ENCODE results near the gene BBLN. TPM values are rescaled to one million over a fixed set of nuclear protein-coding genes. Genes with fewer than 3 reads are reported as not detected.

The BBLN gene
- total and polyA plus RNA-seq, 4 donors, result 13.4 to 42.1 (median 32.3) TPM

DNA sequence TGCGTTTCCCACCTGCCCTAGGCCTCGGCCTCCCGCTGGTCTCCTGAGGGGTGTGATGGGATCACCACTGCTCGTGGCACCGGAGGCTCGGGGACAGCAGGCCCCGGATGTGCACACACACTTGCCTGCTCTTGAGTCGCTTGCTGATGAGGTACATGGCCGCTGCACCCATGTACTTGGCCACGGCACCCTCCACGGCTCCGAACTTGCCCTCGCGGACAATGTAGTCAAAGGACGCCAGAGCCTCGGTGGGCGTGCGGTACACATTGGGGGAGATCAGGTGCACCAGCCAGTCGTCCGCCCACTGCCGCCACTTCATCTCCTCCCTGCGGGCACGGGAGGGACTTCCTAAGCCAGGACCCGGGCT is 37.3 kb upstream of the BBLN start:
- no peaks in the 10 kb centered on the region for H3K27me3 ChIP-seq (ENCODE audit: control insufficient read depth in 4 of 4, insufficient read depth in 4 of 4, low read length in 3 of 4)
- H3K9me3 ChIP-seq (ENCODE audit: control insufficient read depth in 4 of 4, low read length in 3 of 4), result no peaks in the 10 kb centered on the region
- TF ChIP-seq YY1 (IDR thresholded peaks at IDR 0.05) (no peak), FOXA1 (IDR thresholded peaks at IDR 0.05) (no peak), FOXA2 (IDR thresholded peaks at IDR 0.05) (no peak), TAF1 (conservative IDR thresholded peaks at IDR 0.05) (no peak), GABPA (IDR thresholded peaks at IDR 0.05 in 1 of 2, conservative IDR thresholded peaks at IDR 0.05 in 1 of 2) (no peak), RXRA (IDR thresholded peaks at IDR 0.05) (no peak), SP1 (IDR thresholded peaks at IDR 0.05) (no peak), MAX (IDR thresholded peaks at IDR 0.05) (no peak), ATF3 (IDR thresholded peaks at IDR 0.05) (no peak), ZBTB33 (IDR thresholded peaks at IDR 0.05) (no peak), HNF4G (IDR thresholded peaks at IDR 0.05) (no peak), NR2F2 (IDR thresholded peaks at IDR 0.05) (no peak), HNF4A (conservative IDR thresholded peaks at IDR 0.05) (no peak), JUND (IDR thresholded peaks at IDR 0.05) (no peak), EGR1 (IDR thresholded peaks at IDR 0.05; ENCODE audit: low read depth in 2 of 2) (no peak), RAD21 (IDR thresholded peaks at IDR 0.05) (no peak)
- TF ChIP-seq, protein P1, sequence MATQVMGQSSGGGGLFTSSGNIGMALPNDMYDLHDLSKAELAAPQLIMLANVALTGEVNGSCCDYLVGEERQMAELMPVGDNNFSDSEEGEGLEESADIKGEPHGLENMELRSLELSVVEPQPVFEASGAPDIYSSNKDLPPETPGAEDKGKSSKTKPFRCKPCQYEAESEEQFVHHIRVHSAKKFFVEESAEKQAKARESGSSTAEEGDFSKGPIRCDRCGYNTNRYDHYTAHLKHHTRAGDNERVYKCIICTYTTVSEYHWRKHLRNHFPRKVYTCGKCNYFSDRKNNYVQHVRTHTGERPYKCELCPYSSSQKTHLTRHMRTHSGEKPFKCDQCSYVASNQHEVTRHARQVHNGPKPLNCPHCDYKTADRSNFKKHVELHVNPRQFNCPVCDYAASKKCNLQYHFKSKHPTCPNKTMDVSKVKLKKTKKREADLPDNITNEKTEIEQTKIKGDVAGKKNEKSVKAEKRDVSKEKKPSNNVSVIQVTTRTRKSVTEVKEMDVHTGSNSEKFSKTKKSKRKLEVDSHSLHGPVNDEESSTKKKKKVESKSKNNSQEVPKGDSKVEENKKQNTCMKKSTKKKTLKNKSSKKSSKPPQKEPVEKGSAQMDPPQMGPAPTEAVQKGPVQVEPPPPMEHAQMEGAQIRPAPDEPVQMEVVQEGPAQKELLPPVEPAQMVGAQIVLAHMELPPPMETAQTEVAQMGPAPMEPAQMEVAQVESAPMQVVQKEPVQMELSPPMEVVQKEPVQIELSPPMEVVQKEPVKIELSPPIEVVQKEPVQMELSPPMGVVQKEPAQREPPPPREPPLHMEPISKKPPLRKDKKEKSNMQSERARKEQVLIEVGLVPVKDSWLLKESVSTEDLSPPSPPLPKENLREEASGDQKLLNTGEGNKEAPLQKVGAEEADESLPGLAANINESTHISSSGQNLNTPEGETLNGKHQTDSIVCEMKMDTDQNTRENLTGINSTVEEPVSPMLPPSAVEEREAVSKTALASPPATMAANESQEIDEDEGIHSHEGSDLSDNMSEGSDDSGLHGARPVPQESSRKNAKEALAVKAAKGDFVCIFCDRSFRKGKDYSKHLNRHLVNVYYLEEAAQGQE (IDR thresholded peaks at IDR 0.05), result no peak
- TF ChIP-seq, protein P2, sequence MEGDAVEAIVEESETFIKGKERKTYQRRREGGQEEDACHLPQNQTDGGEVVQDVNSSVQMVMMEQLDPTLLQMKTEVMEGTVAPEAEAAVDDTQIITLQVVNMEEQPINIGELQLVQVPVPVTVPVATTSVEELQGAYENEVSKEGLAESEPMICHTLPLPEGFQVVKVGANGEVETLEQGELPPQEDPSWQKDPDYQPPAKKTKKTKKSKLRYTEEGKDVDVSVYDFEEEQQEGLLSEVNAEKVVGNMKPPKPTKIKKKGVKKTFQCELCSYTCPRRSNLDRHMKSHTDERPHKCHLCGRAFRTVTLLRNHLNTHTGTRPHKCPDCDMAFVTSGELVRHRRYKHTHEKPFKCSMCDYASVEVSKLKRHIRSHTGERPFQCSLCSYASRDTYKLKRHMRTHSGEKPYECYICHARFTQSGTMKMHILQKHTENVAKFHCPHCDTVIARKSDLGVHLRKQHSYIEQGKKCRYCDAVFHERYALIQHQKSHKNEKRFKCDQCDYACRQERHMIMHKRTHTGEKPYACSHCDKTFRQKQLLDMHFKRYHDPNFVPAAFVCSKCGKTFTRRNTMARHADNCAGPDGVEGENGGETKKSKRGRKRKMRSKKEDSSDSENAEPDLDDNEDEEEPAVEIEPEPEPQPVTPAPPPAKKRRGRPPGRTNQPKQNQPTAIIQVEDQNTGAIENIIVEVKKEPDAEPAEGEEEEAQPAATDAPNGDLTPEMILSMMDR (IDR thresholded peaks at IDR 0.05; ENCODE audit: low read depth, low read length, missing input control), result no peak
- H3K9ac ChIP-seq (ENCODE audit: low read depth in 1 of 2, low read length in 2 of 2), result no peak overlapping the region
- WGBS, result 97% methylated on average over 24 of the region's 24 CpGs
- H3K4me3 ChIP-seq (ENCODE audit: low read depth in 1 of 3, low read length in 3 of 3), result no peak overlapping the region
- no peak for DNase-seq (ENCODE audit: low spot score)
- H3K27ac ChIP-seq (ENCODE audit: low read depth in 1 of 2, low read length in 2 of 2), result no peak overlapping the region
- peaks cover 6 to 24% (median 15%) of the 10 kb centered on the region in 4 donors for H3K4me1 ChIP-seq (ENCODE audit: control insufficient read depth in 4 of 4, insufficient read depth in 4 of 4, low read length in 3 of 4)
- peaks cover 3 to 24% (median 7%) of the 10 kb centered on the region in 4 donors for H3K36me3 ChIP-seq (ENCODE audit: control insufficient read depth in 4 of 4, insufficient read depth in 3 of 4, low read depth in 1 of 4, low read length in 3 of 4)

Data from liver (tissue), 9 donors.